GM21619 (cell line): ENCODE results near the gene GABRB1.

Experiments used
- ATAC-seq: cut with Tn5 transposase; IDR thresholded peaks from one replicate; pipeline ENCODE4 v1.9.1; 2021; ENCODE audit not compliant: unreplicated experiment

The GABRB1 gene

GRCh38 chr4:47031011-47031678, at the start of gene GABRB1:
Gene GABRB1, plus strand, starts transcription at chr4:47031567.
- ATAC-seq, result no peak

GRCh38 chr4:46984781-46985180, 46.6 kb upstream of the GABRB1 start:
- no peak for ATAC-seq

DNA sequence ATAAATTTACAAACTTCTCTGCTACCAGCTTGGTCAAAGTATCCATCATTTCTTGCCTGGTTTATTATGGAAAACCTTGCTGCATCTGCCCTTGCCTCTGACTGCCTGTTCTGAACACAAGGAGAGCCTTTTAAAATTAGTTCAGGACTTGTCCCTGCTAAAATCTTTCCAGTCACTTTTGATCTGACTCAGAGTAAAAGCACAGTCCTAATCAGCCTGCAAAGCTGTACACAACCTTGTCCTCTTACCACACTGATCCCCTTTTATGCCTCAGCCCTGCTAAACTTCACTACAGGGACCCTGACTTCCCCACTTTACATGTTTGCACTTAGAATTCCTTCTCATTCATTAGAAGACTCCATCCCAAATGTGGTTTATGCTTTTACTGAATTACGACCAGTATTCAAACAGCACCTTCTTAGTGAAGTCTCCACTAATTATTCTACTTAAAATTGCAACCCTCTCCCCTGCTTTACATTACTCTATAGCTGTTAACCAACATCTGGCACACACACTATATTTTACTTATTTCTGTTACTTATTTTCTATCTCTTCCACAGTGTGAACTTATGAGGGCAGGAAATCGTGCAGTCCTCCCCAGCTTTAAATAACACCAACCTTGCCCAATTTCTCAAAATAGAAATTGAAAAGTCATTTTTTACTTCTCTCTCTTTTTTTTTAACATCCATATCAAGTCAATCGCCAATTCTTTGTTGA, 44.3 kb upstream of the GABRB1 start:
- ATAC-seq, result no peak

DNA sequence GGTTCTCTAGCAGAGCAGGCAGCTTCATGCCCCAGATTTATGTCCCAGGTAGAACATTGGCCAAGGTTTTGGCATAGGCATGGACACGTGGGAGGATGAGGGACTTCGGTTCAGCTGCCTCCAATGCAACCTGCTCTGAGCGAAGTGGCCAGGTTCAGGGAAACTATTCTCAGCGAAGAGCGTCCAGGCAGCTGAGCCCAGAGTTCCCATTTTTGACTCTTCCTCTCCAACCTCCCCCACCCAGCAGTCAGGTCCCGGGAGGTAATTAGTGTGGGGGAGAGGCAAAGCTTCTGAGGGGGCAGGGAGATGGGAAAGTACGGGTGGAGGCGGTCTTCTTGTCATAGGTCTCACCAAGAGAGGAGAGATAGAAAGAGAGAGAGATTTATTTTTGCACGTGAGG, 39.0 kb upstream of the GABRB1 start:
- no peak for ATAC-seq

DNA sequence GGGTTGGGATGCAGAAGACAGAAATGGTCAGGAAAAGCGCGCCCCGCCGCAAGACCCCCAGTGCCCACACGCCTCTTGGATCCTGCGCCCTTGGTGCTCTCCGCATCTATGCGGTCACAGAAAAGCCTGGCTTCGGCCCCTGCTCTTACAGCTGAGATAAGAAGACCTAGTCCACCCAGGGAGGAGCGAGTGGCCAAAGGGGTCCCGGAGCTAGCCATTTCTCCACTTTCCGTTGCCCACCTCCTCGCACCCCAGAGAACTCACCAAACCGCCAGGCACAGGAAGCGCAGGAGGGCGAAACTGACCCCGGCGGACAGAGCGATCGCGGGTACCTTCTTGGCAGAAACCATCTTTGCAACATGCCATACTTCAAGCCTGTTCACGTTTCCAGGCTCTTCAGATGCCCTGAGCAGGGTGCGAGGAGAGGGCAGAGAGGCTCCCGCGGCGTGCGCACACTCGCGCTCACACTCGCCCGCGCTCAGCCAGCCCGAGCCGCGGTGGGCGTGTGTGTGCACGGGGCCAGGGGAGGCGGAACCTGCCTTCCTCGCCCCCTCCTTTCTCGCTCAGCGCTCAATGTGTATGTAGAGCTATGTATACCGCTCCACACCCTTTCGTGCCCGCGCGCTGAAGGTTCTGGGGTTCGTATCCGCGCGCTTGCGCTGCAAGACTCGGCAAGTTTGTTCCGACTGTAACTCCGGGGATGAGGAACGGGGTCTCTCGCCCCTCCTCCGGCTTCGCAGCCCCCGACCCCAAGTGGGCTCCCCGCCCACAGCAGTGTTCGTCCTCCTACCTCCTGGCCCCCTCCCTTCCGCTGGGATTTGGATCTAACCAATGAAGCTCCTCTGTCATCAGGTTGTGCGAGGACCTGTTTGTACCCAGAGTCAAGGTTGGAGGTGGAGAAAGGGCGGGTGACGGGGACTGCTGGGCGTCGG, 38.0 kb upstream of the GABRB1 start, which contains the start of gene GABRA4:
Gene GABRA4, minus strand, starts transcription at position 507 of the 932 bp plus-strand sequence. Its CDS starts 157 bp downstream, at position 350.
- no peak for ATAC-seq

GRCh38 chr4:46994007-46994405, 37.4 kb upstream of the GABRB1 start:
- no peak for ATAC-seq

- no peak for ATAC-seq
Observed at GRCh38 chr4:46999566-46999965, 31.8 kb upstream of the GABRB1 start.

GRCh38 chr4:47000406-47000805, 31.0 kb upstream of the GABRB1 start:
- ATAC-seq, result no peak

GRCh38 chr4:47002580-47002979, 28.8 kb upstream of the GABRB1 start:
- ATAC-seq, result no peak

GRCh38 chr4:47010347-47010911, 20.9 kb upstream of the GABRB1 start:
- peak; percentile 21 for ATAC-seq

- peak; percentile 93 for ATAC-seq
Observed at GRCh38 chr4:47010912-47011446, 20.4 kb upstream of the GABRB1 start.

DNA sequence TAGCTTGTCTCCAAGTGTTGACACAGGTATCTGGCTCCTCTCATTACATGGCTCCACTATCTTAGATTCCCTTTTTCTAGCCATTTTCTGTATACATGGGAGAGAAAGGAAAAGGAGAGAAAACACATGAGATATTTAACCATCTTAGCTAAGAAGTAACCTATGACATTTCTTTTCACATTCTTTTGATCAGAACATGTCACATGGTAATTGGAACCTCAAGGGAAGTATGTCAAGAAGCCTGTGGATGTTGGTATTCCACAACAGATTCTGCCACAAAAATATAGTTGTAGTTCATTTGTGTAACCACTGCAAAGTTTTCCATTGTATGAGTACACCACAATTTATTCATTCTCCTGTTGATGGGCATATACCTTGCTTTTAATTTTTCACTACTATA, 18.7 kb upstream of the GABRB1 start:
- no peak for ATAC-seq

DNA sequence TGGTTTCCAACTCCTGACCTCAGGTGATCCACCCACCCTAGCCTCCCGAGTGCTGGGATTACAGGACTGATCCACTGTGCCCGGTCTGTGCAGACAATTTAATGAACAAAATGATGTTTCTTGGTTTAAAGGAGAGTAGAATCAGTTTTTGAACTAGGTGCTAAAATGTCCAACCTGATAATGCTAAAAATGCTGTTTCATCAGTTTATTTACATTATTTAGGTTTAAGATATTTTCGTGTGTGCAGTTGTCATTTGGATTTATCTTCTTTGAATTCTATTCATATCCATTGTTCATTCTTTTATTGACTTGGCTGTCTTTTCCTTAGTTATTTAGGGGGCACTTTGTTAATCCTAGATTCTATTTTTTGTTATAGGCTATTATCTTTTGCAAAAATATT, 18.0 kb upstream of the GABRB1 start:
- no peak for ATAC-seq

- ATAC-seq, result no peak
Observed at GRCh38 chr4:47017081-47017480, 14.3 kb upstream of the GABRB1 start.

DNA sequence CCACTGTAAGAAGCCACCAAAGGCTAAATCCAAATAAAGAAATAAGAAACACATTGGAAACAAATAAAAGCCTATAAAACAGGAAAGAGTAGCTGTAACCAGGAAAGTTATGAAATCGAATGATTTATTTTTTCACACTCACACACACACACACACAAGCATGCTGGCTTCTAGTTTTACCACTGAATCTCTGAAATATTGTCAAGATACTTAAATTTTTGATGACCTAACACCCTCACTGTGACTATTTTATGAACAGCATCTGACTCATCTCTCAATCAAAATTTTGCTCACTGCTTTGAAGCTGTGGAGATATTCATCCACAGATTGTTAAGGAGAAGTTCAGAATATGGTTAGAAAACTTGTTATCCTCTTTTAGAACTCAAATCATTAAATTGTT, 13.9 kb upstream of the GABRB1 start:
- no peak for ATAC-seq

DNA sequence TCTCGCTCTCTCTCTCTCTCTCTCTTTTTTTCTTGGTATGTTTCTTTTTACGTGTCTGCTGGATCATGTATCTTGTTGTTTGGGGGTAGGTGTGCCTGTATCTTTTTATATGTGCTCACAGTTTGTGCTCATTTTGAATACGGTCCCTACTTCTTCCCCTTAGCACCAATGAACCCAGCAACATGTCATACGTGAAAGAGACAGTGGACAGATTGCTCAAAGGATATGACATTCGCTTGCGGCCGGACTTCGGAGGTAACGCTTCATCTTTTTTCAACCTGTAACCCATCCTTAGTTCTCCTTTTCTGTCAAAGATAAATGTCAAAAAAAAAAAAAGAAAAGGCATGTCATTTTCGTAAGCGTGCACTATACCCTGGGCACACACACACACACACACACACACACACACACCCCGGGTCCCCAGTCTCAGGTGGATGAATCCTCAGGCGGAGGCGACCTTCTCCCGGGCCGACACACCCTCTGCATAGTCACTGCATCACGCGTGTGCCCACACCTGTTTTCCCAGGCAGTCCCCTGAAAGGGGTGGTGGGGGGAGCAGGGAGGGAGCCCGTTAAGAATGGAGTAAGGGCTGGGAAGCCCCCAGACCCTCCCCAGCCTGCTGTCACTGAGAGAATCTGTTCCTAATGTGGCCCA, 511 bp downstream of the GABRB1 start:
- ATAC-seq, result peak; percentile 5

DNA sequence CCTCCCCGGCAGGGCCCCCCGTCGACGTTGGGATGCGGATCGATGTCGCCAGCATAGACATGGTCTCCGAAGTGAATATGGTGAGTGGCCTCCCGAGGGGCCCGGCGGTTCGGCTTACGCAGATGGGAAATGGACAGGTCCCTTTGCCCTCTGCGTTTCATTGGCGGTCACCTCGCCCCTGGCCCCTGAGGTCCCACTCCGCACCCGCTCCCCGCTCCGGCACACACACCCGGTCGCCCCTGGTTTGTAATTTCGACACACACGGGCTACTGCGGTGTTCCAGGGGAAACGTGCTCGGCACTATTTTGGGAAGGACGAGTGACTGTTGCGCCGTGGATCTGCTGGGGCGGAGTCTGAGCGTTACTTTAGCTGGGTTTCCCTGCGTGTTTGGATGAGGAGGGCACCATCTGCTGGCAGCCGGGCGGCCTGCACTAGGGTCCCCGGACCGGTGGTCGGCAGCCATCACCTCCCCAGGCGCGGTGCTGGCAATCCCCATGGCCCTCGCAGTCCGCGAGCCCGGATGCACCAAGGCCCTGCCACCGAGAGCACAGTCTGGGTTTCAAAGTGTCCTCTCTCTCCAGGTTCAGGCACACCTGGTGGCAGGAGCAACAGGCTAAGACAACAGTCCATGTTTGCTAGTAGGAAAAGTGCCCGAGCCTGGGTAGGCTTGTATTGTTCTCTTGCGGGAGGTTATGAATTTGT, 1.2 kb downstream of the GABRB1 start:
- ATAC-seq, result peak; percentile 90

- no peak for ATAC-seq
Observed at GRCh38 chr4:47038263-47038662, 6.9 kb downstream of the GABRB1 start.

DNA sequence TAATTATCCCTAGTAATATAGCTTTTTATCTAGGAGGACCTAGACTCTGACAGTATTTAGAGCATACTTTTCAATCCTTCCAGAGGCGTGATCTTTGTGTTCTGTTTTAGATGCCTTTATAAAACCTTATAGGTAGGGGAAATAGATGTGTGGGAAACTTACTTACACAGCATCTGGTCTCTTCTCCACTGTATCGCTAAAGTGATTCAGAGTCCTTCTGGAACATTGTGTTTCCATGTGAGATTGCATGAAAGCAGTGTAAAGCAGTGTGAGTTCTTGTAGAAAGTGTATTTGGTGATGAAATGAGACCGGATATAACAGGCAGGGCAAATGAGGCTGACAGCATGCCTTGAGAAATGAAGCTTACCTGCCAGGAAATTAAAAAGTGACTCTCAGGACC, 9.5 kb downstream of the GABRB1 start:
- no peak for ATAC-seq

GRCh38 chr4:47043821-47044220, 12.5 kb downstream of the GABRB1 start:
- ATAC-seq, result no peak
